Measurements from ENCODE around the gene FBXW4.

FBXW4 gene

GRCh38 chr10:101694674-101695403 is at the start of gene FBXW4:
FBXW4 (minus strand) TSS chr10:101695170; CDS start chr10:101695105, 65 bp downstream.
- peak; percentile 19 for DNase-seq

- DNase-seq = no peak
Observed at GRCh38 chr10:101744267-101744666, 49.3 kb upstream of the FBXW4 start.

GRCh38 chr10:101741938-101742337 is 47.0 kb upstream of the FBXW4 start:
- DNase-seq = no peak

GRCh38 chr10:101736666-101737065 is 41.7 kb upstream of the FBXW4 start:
- DNase-seq = no peak

- DNase-seq = no peak
Observed at GRCh38 chr10:101732096-101732495, 37.1 kb upstream of the FBXW4 start.

GRCh38 chr10:101726115-101726387 is 31.1 kb upstream of the FBXW4 start:
- DNase-seq = no peak

- DNase-seq = no peak
Observed at GRCh38 chr10:101725296-101726114, 30.5 kb upstream of the FBXW4 start.

- DNase-seq = no peak
Observed at GRCh38 chr10:101724446-101724845, 29.5 kb upstream of the FBXW4 start.

- no peak for DNase-seq
Observed at GRCh38 chr10:101723176-101723575, 28.2 kb upstream of the FBXW4 start.

- DNase-seq = no peak
Observed at GRCh38 chr10:101721806-101722205, 26.8 kb upstream of the FBXW4 start.

GRCh38 chr10:101720606-101721230 is 25.7 kb upstream of the FBXW4 start:
- DNase-seq = no peak

GRCh38 chr10:101718690-101719275 is 23.8 kb upstream of the FBXW4 start:
- no peak for DNase-seq

GRCh38 chr10:101716891-101717659 is 22.1 kb upstream of the FBXW4 start:
- no peak for DNase-seq

GRCh38 chr10:101712997-101713396 is 18.0 kb upstream of the FBXW4 start:
- no peak for DNase-seq

GRCh38 chr10:101710793-101711192 is 15.8 kb upstream of the FBXW4 start:
- no peak for DNase-seq

GRCh38 chr10:101710059-101710695 is 15.2 kb upstream of the FBXW4 start:
- DNase-seq = no peak

- no peak for DNase-seq
Observed at GRCh38 chr10:101709359-101710058, 14.5 kb upstream of the FBXW4 start.

- no peak for DNase-seq
Observed at GRCh38 chr10:101708870-101709269, 13.9 kb upstream of the FBXW4 start.

GRCh38 chr10:101708073-101708472 is 13.1 kb upstream of the FBXW4 start:
- DNase-seq = no peak

GRCh38 chr10:101704331-101704730 is 9.4 kb upstream of the FBXW4 start:
- DNase-seq = no peak

- DNase-seq = no peak
Observed at GRCh38 chr10:101696632-101697031, 1.7 kb upstream of the FBXW4 start.

All from NCI-H345 (cell line).